SH-SY5Y (cell line): ENCODE results near the gene RNF157.

Source experiments
- GATA2 ChIP-seq: IDR thresholded peaks from 2 replicates; pipeline ENCODE4 v1.6.1; 2011; ENCODE audit warnings: mild to moderate bottlenecking, low read depth, low read length
- GATA3 ChIP-seq: IDR thresholded peaks from 2 replicates; pipeline ENCODE4 v1.6.1; 2011; ENCODE audit warnings: low read depth, mild to moderate bottlenecking, low read length, moderate library complexity

The RNF157 gene

DNA sequence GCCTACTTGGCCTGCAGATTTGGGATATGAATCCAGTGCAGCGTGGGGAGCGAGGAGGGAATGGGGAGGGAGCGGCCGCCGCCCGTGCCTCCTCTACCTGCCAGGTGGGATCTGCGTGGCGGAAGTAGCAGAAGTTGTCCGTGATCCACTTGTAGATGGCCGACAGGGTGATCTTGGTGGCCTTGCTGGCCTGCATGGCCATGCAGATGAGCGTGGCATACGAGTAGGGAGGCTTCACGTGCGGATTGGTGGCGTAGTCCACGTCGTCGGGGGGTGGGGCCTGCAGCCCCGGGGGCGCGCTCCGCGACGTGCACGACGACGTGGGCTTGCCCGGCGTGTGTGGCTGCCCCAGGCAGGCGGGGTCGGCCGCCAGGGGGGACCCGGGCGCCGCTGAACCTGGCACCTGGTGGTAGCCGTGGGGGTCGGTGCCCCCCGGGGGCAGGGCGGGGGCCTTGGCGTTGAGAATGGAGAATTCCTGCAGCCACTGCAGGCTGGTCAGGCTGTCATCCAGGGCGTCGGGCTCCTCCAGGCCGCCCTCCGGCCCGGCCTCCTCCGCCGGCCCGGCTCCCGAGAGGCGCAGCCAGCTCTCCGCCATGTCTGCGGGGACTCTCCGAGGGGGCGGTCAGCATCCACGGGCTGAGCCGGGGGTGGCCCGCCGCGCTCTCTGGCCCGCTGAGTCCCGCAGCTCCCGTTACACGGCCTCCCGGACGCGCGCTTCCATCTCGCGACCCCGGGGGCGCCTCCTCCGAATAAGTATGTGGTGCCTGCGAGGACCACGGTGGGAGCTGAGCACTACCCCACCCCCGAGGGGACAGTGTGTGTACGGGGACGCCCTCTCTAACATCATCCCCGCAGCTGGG, 100.3 kb downstream of the RNF157 start:
- no peak for TF ChIP-seq GATA2
- TF ChIP-seq GATA3: no peak

- TF ChIP-seq GATA2 (no peak), GATA3 (no peak)
These were observed 101.2 kb downstream of the RNF157 start for GRCh38 chr17:76138896-76139752.

- no peak for TF ChIP-seq GATA3
- no peak for TF ChIP-seq GATA2
These were observed 101.9 kb downstream of the RNF157 start for GRCh38 chr17:76138234-76138895.

DNA sequence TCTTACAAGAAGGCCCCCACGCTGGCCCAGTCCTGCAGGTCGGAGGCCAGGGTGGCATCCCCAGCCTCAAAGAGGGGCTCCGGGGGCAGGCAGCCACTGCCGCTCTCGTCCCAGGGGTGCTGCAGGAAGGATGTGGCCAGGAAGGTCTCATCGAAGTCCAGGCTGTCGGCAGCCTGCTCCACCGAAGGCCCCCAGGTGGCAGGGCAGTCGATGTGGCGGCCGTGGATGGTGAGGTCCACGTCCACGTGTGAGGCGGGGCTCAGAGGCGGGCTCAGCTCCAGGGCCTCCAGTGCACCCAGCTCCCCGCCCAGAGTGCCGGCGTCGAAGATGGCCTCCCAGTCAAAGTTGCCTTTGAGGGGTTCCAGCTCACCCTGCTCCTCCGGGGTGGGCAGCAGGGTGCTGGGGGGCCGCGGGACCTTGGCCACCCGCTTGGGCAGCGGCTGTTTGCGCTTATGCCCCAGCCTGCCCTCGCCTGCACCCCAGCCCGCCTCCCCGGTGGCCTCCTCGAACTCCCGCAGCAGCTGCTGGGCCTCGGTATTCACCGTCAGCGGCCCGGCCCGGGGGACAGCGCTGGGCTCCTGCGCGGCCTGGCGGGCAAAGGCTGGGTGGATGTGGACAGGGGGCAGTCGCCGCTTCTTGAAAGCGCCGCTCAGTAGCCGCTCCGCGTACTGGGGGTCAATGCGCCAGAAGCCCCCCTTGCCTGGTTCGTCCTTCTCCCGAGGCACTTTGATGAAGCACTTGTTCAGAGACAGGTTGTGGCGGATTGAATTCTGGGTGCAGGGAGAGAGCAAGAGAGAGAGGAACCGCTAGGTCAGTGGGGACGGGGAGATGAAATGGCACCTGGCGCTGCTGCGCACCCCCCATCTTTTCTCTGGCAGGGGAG, 102.7 kb downstream of the RNF157 start:
- TF ChIP-seq GATA2: no peak
- TF ChIP-seq GATA3: no peak

- TF ChIP-seq GATA2 (no peak), GATA3 (no peak)
These were observed 103.3 kb downstream of the RNF157 start for GRCh38 chr17:76137001-76137350.

DNA sequence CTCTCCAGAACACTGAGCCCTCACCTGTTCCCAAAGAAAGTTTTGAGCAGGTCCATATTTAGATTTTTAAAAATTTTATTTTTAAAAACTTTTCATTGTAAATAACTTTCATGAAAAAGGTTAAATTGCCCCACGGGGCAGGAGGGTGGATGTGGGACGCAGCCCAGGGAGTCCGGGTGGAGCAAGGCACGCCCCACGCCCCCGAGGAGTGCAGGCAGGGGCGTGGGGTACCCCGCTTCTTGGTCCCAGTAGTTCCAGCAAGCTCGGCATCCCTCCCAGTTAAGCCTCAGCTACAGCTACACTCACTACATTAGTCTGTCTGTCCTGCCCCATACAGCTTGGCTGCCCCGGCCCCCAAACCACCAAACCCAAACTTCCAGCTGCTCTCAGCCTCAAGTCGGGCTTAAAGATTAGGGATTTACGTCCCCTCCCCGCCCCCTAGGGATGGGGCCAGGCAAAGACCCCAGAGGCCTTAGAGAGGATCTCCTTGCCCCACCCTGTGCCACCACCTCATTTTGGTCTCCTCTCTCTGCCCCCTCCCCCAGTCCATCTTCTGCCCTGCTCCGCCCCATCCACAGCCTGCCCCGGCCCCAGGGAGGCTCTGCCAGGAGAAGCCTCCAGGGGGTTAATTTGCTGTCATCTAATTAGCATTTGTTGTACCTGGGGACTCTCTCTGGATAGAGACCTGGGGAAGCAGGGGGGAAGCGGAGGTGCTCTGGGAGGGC, 103.9 kb downstream of the RNF157 start:
- TF ChIP-seq GATA2: no peak
- no peak for TF ChIP-seq GATA3

GRCh38 chr17:76135810-76136188, 104.5 kb downstream of the RNF157 start:
- TF ChIP-seq GATA2: no peak
- no peak for TF ChIP-seq GATA3

- no peak for TF ChIP-seq GATA3
- TF ChIP-seq GATA2: no peak
These were observed 105.1 kb downstream of the RNF157 start for GRCh38 chr17:76134911-76135809.

- TF ChIP-seq GATA3: no peak
- no peak for TF ChIP-seq GATA2
These were observed 107.5 kb downstream of the RNF157 start for GRCh38 chr17:76132574-76133338.

- no peak for TF ChIP-seq GATA2
- no peak for TF ChIP-seq GATA3
These were observed 108.4 kb downstream of the RNF157 start for GRCh38 chr17:76131692-76132573.
